OCI-LY7 (cell line): Measurements from ENCODE around the gene CDK19. TPM values are rescaled to one million over a fixed set of nuclear protein-coding genes. Genes with fewer than 3 reads are reported as not detected.

Experiments used
- BruUV-seq: library from RNA; stranded (reverse); fragments of 400-500 nt; replicated peaks from 2 replicates; lab custom pipeline; 2021; lab: Mats Ljungman, UMichigan
- CTCF ChIA-PET: fragments of 300-600 bp; sonication (Branson Sonifier 250); formaldehyde crosslinking; loops from one replicate; lab custom pipeline; 2022; ENCODE audit warnings: antibody characterized with exemption; ENCODE audit not compliant: unreplicated experiment; lab: Charles Lee
- POLR2A ChIA-PET: fragments of 300-600 bp; sonication (Branson Sonifier 250); formaldehyde crosslinking; loops from one replicate; lab custom pipeline; 2022; ENCODE audit warnings: antibody characterized with exemption; lab: Charles Lee
- DNase-seq: peaks from one replicate; pipeline ENCODE4 v3.0.0-alpha.2; 2015; ENCODE audit warnings: low spot score
- H2AFZ ChIP-seq: fragments of 200-600 bp; sonication (generic), shearing (Covaris generic); 2 replicates; pipeline ENCODE4 v1.6.1; 2014; ENCODE audit warnings: mild to moderate bottlenecking, antibody characterized with exemption, low read length, moderate library complexity
- H3K27ac ChIP-seq: fragments of 200-600 bp; sonication (generic); 2 replicates; pipeline ENCODE4 v1.5.1; 2014; ENCODE audit warnings: mixed run types, low read depth, mild to moderate bottlenecking, moderate library complexity, low read length, inconsistent platforms; ENCODE audit not compliant: poor library complexity, severe bottlenecking
- H3K36me3 ChIP-seq: fragments of 200-600 bp; sonication (generic); 2 replicates; pipeline ENCODE4 v1.6.1; 2014; ENCODE audit warnings: mild to moderate bottlenecking, antibody characterized with exemption, low read length, moderate library complexity, mixed read lengths; ENCODE audit not compliant: insufficient read depth
- H3K4me1 ChIP-seq: fragments of 200-600 bp; sonication (generic); 2 replicates; pipeline ENCODE4 v1.5.1; 2014; ENCODE audit warnings: mild to moderate bottlenecking, low read length; ENCODE audit not compliant: insufficient read depth, poor library complexity, severe bottlenecking
- H3K4me2 ChIP-seq: fragments of 200-600 bp; sonication (generic); 2 replicates; pipeline ENCODE4 v1.6.1; 2014; ENCODE audit warnings: mild to moderate bottlenecking, low read length
- H3K4me3 ChIP-seq: fragments of 200-600 bp; sonication (generic); 2 replicates; pipeline ENCODE4 v1.5.1; 2014; ENCODE audit warnings: mild to moderate bottlenecking, low read depth, low read length; ENCODE audit not compliant: poor library complexity, severe bottlenecking
- H3K79me2 ChIP-seq: fragments of 200-600 bp; sonication (generic); 2 replicates; pipeline ENCODE4 v1.6.1; 2016; ENCODE audit warnings: low read depth, mild to moderate bottlenecking, low read length, moderate library complexity, mixed read lengths; ENCODE audit not compliant: insufficient read depth
- H3K9me2 ChIP-seq: fragments of 200-600 bp; sonication (generic); 2 replicates; pipeline ENCODE4 v1.6.1; 2016; ENCODE audit warnings: mild to moderate bottlenecking, low read length, mixed read lengths; ENCODE audit not compliant: insufficient read depth
- H3K9me3 ChIP-seq: fragments of 200-600 bp; sonication (generic); 2 replicates; pipeline ENCODE4 v1.6.1; 2014; ENCODE audit warnings: mild to moderate bottlenecking, mixed run types, low read length, mixed read lengths
- H4K20me1 ChIP-seq: fragments of 200-600 bp; sonication (generic); 2 replicates; pipeline ENCODE4 v1.6.1; 2014; ENCODE audit warnings: mild to moderate bottlenecking, antibody characterized with exemption, low read length, moderate library complexity, mixed read lengths; ENCODE audit not compliant: insufficient read depth
- CTCF ChIP-seq: fragments of 200-600 bp; sonication (generic); conservative IDR thresholded peaks from 2 replicates; pipeline ENCODE4 v1.5.1; 2014; ENCODE audit warnings: mild to moderate bottlenecking, antibody characterized with exemption, low read length, moderate library complexity, mixed read lengths
- EZH2phosphoT487 ChIP-seq: fragments of 200-600 bp; sonication (generic); IDR thresholded peaks from 2 replicates; pipeline ENCODE4 v1.6.1; 2018; ENCODE audit warnings: low read depth, borderline replicate concordance, mild to moderate bottlenecking, mixed run types, antibody characterized with exemption, low read length, moderate library complexity, mixed read lengths
- intact Hi-C: fragments of 100-400 bp; cut with micrococcal nuclease; formaldehyde crosslinking; loops from one replicate; pipeline ENCODE4 v1.10.0; 2022; ENCODE audit not compliant: unreplicated experiment
- total RNA-seq, 2 experiments: library from RNA; depleted of rRNA in 1 of 2; stranded (reverse); fragments of >200 nt in 1 of 2; shearing (Covaris generic) in 1 of 2; gene quantifications; 2 replicates each; pipeline ENCODE4 v1.2.3, GENCODE V29; 2014 to 2022

Gene CDK19
- total RNA-seq, 2 experiments from 2014 or later: 15.4 to 35.6 TPM

- H3K4me2 ChIP-seq: no peak overlapping the region
- H3K9me2 ChIP-seq: no peaks in the 10 kb centered on the region
- ChIA-PET POLR2A (interaction anchor here (0.6 kb wide), 1 partner anchor 181 kb away, joined by 4 read pairs; no protein-coding TSS in a partner anchor), CTCF (no interaction called here)
- no peaks in the 10 kb centered on the region for H3K9me3 ChIP-seq
- no peak for TF ChIP-seq CTCF
- no peak for TF ChIP-seq EZH2phosphoT487
- no TSS peak for BruUV-seq
- H3K4me1 ChIP-seq: no peaks in the 10 kb centered on the region
- H3K79me2 ChIP-seq: no peaks in the 10 kb centered on the region
- peaks cover 21% of the 10 kb centered on the region; the same call in 1 of the 2 replicates for H3K36me3 ChIP-seq
- H4K20me1 ChIP-seq: no peaks in the 10 kb centered on the region
- no peak overlapping the region for H2AFZ ChIP-seq
- no peak overlapping the region for H3K27ac ChIP-seq
- no peak for DNase-seq
- no peak overlapping the region for H3K4me3 ChIP-seq
- intact Hi-C loops: no loop called here
These were observed 189.4 kb downstream of the CDK19 start for GRCh38 chr6:110625883-110626282.

GRCh38 chr6:110622912-110623578 lies 192.2 kb downstream of the CDK19 start:
- Histone ChIP-seq H3K9me3 (no peaks in the 10 kb centered on the region), H3K4me2 (no peak overlapping the region), H3K79me2 (no peaks in the 10 kb centered on the region), H3K4me3 (no peak overlapping the region), H3K36me3 (peaks cover 41% of the 10 kb centered on the region; the same call in 1 of the 2 replicates), H2AFZ (no peak overlapping the region), H3K4me1 (no peaks in the 10 kb centered on the region), H3K27ac (no peak overlapping the region), H4K20me1 (no peaks in the 10 kb centered on the region), H3K9me2 (no peaks in the 10 kb centered on the region)
- no peak for TF ChIP-seq EZH2phosphoT487
- no peak for DNase-seq
- no TSS peak for BruUV-seq
- ChIA-PET CTCF (no interaction called here), POLR2A (no interaction called here)
- intact Hi-C loops: no loop called here

- TF ChIP-seq CTCF (no peak), EZH2phosphoT487 (no peak)
- BruUV-seq: no TSS peak
- DNase-seq: no peak
- Histone ChIP-seq H3K4me1 (no peaks in the 10 kb centered on the region), H3K4me2 (no peak overlapping the region), H2AFZ (no peak overlapping the region), H3K9me3 (no peaks in the 10 kb centered on the region), H3K79me2 (no peaks in the 10 kb centered on the region), H3K9me2 (no peaks in the 10 kb centered on the region), H3K27ac (no peak overlapping the region), H3K4me3 (no peak overlapping the region), H4K20me1 (no peaks in the 10 kb centered on the region), H3K36me3 (peaks cover 43% of the 10 kb centered on the region; the same call in 1 of the 2 replicates)
- CTCF ChIA-PET: no interaction called here
- POLR2A ChIA-PET: interaction anchor here (0.6 kb wide), 2 partner anchors 289 to 1271 kb away, joined by 3 to 4 read pairs; no protein-coding TSS in a partner anchor
- intact Hi-C loops: no loop called here
These were observed 194.2 kb downstream of the CDK19 start for GRCh38 chr6:110621061-110621460.
